Epidermal melanocyte (primary cell): ENCODE results near the gene MYL11.
A peak's percentile ranks its signal among the peaks of the same experiment; 100 is the strongest.

Experiments used
- DNase-seq: peaks from one replicate; pipeline ENCODE4 v3.0.0; 2011; ENCODE audit warnings: low spot score; ENCODE audit not compliant: insufficient read length

Gene MYL11

DNA sequence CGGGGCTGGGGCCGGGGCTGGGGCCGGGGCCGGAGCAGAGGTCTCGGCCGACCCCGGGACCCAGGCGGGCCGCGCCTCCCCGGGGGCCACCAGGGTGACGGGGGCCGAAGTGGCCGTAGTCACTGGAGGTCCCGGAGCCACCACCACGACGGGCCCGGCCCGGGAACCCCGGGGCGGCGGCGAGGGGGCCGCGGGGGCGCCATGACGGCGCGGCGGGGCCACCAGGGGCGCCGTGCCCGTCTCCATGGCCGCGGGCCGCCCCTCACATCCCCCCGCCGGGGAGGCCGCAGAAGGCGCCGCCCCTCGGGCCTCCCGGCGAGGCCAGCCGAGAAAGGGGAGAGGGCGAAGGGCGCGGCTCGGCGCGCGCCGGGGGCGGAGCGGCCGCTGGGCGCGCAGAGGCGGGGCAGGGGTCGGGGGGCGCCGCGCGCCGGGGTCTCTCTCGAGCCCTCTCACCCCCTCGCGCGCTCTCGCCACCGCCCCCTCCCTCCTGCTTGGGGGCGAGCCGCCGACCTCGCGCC lies 4.6 kb upstream of the MYL11 start:
- no peak for DNase-seq

DNA sequence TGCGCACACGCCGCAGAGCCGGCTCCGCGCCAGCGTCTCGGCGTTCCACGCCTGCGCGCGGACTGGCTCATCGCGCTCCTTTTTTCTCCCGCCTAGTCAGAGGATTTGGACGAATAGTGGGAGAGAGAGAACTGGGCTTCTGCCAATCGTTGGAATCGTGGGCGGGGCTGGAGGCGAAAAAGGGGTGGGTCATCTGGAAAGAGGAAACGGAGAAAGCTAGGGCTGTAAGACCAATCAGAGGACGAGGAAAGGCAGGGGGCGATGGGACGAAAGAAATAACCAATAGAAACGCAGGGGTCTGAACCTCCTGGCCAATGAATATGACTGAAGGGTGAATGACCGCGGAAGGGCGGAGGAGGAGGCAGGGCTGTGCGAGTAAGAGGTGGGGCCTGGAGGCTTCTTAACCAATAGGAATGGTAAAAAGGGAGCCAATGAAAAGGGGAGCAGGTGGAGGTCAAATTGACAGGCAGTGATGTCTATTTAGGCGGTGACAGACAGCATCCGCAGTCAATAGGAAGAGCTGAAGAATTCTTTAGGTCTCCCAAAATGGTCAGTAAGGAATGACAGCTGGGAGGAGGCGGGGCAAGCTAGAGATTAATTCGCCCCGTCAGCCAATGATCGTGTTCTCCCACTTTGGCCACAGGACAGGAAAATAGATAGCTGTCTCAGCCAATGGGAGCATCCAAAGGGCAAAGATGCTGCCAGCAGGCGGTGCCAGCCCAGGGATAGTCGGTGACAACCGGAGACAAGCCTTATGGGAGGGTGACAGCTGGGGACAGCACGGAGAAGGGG lies 4.0 kb upstream of the MYL11 start, which contains the start of gene TBC1D10B:
Gene TBC1D10B (minus strand): TSS at position 39 of the 792 bp plus-strand sequence. CDS start 311 bp downstream, outside the sequence.
- DNase-seq: peak; percentile 98

DNA sequence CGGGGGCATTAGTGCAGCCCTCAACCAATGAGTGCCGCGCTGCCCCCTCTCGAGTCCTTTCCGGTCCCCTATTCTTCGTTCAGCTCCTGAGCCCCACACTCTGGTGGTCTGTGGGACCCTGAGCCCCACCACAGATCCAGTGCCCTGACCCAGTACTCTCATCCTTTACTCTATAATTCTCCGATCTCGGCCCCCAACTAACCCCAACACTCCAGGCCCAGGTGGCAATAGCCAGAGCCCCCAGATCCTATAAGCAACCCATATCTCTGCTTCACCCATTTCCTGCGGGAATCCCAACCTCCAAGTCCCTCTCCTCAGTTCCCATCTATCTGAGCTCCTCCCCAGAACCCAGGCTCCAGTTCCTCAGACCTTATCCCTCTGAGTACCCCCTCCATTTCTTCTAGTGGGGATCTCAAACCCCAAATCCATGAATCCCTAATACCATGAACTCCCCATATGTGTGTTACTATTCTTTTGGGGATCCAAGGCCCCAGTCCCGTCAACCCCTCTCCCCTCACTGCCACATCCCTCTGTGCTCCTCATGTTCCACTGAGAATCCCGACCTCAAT lies 3.3 kb upstream of the MYL11 start:
- no peak for DNase-seq

DNA sequence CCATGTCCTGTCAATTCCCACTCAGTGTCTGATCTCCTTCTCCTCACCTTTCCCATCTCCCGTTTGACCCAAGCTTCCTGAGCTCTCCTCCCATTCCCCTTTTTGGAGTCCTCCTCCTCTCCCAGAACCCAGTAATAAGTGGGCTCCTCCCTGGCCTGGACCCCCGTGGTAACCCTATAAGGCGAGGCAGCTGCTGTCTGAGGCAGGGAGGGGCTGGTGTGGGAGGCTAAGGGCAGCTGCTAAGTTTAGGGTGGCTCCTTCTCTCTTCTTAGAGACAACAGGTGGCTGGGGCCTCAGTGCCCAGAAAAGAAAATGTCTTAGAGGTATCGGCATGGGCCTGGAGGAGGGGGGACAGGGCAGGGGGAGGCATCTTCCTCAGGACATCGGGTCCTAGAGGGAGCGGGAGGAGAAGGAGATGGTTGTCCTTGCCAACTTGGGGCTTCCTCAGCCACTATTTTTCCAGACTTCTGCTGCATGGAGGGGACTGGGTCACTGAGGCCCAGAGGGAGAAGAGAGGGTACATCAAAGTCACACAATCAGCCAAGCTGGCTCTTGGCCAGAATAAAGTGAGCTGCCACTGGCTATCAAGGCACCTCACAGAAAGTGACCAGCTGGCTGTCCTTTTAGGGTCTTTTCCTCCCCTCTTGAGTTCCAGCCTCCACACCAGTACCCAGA lies 2.4 kb upstream of the MYL11 start:
- no peak for DNase-seq

DNA sequence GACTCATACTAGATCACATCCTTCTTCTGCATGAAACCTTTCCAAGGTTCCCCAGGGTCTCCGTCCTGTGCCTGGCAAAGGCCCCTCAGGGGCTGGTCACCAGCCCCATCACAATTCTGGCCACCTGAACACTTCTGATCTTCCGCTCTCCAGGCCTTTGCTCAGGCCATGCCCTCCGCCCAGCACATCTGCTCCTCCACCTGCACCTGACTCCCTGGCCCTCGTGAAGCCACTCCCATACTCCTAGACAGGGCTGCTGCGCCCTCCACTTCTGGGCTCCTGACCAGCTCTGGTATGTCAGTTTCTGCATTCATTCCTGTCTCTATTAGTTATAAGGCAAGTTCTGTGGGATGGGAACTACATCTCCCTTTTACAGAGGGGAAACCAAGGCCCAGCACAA lies 1.9 kb upstream of the MYL11 start:
- DNase-seq: no peak

DNA sequence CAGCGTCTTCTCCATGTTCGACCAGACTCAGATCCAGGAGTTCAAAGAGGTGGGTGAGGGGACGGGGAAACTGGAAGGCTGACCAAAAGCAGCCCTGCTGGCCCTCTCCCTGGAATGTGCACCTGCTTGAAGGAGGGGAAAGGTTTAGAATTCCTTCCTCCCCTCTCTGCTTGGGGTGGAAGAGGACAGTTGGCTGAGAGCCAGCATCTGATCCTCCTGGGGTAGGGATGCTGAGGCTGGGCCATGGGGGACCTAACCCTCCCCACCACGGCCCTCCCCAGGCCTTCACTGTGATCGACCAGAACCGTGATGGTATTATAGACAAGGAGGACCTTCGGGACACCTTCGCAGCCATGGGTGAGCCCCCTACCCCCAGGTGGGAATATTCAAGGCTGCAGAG lies 1.3 kb downstream of the MYL11 start:
- no peak for DNase-seq

DNA sequence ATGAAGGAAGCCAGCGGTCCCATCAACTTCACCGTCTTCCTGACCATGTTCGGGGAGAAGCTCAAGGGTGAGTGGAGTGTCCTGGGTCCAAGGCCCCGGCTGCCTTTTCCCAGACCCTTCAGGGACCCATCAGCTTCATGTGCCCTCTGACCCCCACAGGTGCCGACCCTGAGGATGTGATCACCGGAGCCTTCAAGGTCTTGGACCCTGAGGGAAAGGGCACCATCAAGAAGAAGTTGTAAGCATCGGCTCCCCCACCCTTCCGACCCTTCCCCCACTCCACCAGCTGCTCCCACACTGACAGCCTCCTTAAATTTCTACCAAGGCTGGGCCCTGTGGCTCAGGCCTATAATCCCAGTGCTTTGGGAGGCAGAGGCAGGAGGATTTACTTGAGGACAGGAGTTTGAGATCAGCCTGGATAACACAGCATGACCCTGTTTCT lies 1.9 kb downstream of the MYL11 start:
- no peak for DNase-seq

DNA sequence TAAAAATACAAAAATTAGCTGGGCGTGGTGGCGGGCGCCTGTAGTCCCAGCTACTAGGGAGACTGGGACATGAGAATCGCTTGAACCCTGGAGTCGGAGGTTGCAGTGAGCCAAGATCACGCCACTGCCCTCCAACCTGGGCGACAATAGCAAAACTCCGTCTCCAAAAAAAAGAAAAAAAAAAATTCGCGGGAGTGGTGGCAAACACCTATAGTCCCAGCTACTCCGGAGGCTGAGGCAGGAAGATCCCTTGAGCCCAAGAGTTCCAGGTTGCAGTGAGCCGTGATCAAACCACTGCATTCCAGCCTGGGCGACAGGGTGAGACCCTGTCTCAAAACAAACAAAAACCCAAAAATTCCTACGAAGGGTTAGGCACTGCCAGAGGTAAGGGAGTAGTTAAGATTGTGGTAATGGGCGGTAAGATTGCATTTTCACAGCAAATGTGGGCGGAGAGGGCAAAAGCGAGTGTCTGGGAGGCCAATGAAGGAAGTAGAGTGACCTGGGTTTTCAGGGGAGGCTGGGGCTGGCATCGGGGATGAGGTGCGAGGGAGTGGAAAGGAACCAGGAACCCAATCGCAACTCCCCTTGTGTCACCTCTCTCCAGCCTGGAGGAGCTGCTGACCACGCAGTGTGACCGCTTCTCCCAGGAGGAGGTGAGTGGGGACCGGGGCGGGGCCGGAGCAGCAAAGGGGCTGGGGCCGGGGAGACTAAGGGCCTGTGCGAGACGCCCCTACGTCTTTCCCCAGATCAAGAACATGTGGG lies 2.6 kb downstream of the MYL11 start:
- DNase-seq: no peak

DNA sequence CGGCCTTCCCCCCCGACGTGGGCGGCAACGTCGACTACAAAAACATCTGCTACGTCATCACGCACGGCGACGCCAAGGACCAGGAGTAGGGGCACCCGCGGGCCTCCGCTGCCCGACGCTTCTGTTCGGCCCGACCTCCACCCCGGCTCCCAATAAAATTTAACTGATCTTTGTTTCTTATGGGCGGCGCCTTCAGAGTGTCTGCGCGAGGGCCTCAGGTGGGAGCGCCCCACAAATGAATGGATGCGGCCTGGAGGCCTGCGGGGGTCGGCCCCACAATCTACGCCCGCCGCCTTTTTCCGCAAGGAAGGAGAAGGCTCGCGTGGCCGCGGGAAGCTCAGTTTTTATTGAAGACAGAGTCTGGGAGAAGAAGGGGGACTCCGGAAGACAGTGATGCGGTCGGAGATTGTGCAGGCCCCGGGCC lies 3.2 kb downstream of the MYL11 start:
- DNase-seq: peak; percentile 79

DNA sequence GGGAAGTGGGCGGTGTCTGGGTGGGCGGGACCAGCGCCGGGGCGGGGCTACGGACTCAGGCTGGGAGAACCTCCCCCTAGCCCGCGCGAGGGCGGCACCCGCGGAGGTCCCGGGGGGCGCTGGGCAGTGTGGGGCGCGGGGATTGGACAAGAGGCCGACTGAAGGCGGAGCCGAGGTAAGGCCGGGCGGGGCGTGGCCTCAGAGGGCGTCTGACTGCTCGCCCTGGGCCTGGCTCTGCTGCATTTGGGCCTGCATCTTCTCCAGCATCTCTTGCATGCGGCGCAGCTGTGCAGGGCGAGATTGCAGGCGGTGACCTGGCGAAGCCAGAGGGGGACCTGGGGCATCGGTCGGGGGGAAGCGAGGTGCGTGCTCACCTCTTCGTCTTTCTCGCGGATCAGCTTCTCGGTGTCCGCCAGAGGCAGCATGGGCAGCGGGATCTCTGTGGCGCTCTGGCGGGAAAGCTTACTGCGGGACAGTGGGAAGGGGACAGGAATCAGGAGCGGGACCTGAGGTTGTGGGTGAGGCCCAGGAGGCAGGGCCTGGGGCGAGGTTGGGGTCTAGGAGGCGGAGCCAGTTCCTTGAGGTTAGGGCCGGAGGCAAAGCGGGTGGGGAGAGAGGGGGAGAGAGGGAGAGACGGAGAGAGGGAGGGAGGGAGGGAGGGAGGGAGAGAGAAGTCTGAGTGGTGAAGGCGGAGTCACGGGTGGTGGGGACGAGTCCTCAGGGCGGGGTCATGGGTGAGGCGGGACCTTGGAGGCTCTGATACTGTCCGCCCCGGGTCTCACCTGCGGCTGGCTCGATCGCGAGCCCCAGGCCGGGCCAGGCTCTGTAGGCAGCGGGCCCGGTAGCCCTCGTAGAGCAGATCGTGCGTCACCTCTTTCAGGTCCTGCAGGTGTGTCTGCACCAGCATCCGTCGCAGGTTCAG lies 3.9 kb downstream of the MYL11 start:
- DNase-seq: peak; percentile 90

DNA sequence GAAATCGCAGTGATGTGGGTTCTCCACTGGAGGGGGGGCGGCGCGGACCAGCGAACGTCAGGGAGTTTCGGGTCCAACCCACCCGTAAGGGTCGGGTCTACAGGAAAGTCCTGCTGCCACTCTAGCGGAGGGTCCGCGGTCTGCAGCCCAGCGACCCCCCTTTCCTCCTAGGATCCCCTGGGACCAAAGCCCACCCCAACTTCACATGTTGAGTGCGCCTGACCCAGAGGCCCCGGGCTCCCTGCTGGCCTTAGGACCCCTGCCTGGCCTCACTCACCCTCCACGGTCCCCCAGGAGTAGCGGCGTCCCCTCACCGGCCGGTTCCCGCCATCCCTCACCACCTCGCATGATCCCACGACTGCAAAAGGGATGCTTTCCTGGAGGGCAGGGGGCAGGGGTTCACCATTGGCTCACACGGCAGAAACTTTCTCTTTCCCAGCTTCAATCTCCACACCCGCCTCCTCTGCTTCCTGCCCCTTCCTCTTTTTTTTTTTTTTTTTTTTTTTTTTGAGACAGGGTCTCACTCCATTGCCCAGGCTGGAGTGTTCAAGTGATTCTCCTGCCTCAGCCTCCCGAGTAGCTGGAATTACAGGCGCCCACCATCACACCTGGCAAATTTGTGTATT lies 4.7 kb downstream of the MYL11 start:
- no peak for DNase-seq

DNA sequence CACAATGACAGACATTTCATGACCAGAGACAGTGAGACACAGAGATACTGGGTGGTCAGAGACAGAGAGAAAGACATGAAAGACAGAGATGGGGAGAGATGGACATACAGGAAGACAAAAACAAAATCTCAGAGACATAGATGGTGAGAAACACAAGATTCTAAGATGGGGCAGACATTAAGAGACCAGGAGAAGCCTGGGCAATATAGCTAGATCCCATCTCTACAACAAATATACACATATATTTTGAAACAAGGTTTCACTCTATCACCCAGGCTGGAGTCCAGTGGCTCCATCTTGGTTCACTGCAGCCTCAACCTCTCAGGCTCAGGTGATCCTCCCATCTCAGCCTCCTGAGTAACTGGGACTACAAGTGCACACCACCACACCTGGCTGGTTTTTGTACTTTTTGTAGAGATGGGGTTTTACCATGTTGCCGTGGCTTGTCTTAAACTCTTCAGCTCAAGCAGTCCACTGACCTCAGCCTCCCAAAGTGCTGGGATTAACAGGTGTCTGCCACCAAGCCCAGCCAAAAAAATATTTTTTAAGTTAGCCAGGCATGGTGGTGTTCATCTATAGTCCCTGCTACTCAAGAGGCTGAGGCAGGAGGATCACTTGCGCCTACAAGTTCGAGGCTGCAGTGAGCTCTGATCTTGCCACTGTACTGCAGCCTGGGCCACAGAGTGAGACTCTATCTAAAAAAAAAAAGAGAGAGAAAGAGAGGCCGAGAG lies 5.6 kb downstream of the MYL11 start:
- DNase-seq: no peak

DNA sequence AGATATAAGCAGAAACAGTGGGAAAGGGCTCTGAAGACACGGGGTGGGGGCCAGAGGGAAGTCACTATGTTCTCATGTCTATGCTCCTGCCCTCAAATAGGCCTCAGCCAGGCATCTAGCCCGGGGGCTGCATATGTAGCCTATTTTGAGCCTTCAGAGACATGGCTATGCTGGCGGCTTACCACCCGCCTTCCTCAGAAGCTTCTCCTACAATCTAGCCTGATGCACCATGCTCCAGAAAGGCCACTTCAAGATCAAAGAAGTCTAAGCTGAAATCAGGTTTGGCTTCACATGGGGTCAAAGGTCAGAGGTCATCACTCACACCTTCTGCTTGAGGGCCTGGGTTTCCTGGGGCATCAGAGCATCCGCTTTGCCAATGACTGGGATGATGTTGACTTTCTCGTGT lies 6.2 kb downstream of the MYL11 start:
- no peak for DNase-seq

DNA sequence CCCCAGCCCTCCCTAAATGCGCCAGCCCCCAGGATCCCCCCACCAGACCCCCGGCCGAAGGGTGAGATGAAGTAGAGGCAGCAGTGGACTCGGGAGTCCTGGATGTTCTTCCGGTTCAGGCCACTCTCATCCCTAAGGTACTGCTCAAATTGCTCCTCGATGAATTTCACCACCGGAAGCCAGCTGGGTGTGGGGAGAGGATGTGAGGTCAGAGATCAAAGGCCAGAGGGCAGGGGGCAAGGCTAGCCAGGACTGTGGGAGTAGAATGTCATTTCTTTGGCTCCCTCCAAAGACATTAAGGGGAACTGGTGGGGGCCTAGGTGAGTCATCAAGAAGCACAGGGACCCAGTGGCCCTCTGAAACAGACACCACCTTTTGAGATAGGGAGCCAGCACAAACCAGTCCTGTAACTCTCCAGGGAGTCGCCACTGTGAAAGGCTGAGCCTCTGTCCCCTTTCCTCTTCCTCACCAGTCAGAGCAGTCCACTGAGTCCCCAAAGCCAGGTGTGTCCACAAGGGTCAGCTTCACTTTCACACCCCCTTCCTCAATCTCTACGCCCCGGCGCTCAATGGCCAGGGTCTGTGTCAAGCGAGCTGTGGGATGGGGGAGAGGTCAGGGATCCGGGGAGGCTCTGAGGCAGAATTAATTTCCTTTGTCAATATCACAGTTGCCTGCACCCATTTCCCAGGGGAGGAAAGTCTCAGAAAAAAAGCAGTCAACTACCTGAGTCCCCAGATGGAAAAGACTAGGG lies 6.9 kb downstream of the MYL11 start:
- no peak for DNase-seq

DNA sequence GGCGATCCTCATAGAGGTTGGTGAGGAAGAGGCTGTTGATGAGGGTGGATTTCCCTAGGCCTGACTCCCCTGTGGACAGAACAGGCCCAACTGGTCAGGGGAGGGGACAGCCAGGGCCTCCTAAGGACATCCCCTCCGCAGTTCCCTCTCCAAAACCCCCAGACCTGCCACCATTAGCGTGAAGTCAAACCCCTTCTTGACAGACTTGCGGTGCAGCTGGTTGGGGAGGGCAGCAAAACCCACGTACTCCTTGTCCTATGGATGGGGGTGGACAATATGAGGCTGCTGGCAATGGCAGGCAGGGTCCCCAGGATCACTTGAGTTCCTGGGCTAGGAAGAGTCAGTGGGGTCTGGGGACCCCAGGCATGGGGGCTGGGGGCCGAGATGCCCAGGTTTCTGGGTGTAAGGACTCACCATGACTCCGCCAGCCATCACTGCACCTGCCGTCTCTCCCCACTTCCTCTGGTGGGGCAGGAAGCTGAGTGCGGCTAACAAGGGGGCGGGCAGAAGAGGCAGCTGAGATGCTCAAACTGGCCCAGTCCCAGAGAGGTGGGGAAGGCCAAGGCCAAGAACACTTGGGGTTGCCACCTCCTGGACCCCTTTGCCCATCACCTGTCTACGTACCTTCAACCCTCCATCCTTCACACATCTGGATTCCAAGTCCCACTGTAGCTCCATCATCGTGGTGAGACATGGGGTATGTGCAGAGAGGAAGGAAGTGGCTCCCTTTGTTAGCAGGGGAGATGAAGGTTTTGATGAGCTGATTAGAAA lies 7.7 kb downstream of the MYL11 start, which contains the start of gene SEPTIN1:
Gene SEPTIN1 (minus strand): TSS at position 451 of the 771 bp plus-strand sequence. CDS start 19 bp downstream, at position 432.
- DNase-seq: no peak

DNA sequence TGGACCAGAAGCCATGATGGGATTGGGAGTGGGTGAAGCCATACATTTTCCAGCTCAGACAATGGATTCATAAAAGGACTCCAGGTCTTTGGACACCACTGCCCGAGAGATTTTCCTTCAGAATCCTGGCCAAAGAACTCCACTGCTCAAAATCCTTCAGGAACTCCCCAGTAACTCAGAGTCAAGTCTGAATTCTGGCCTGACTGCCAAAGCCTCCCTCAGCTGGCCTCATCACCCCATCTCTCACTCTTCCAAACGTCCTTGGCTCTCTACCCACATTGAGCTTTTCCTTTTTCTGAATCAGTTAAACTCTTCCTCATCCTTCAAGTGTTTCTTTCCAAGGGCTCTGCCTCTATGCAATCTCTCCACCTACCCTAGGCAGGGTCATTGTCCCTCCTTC lies 8.9 kb downstream of the MYL11 start:
- no peak for DNase-seq

DNA sequence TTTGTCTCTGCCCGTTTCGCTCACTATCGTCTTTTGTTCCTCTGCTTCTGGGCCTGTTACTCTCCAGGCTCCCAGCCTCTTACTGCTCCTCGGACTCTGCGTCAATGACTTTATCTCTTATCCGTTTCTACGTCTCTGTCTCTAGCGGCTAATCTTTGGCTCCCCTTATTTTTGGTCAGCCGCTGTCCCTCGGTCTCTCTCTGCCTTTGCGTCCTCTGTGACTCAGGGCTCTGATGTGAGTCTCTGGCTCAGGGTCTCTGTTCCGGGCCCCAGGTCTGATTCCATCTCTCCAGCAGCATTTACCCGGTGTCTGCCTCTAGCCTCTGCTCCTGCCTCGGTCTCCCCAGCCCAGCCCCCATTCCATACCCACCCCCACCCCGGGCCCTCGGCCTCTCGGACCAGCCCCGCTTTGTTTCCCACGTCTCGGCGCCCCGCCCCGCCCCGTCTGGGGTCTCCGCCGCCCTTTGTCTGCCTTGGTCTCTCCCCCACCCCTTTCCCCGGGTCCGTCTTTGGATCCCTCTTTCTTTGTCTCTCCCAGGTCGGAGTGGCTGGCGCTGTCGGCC lies 20.1 kb downstream of the MYL11 start:
- DNase-seq: peak; percentile 24
